HepG2 (cell line): ENCODE measurements around the gene RAB17. TPM values are rescaled to one million over a fixed set of nuclear protein-coding genes. Genes with fewer than 3 reads are reported as not detected.

Source experiments
- CBFB ChIP-seq: sonication (generic); formaldehyde crosslinking; IDR thresholded peaks from 2 replicates; pipeline ENCODE4 v1.4.0; 2020; ENCODE audit warnings: missing genetic modification reagents
- HMGXB3 ChIP-seq: sonication (generic); formaldehyde crosslinking; IDR thresholded peaks from 2 replicates; pipeline ENCODE4 v1.4.0; 2020; ENCODE audit warnings: missing genetic modification reagents, borderline replicate concordance
- IRF2 ChIP-seq: IDR thresholded peaks from 2 replicates; pipeline ENCODE4 v1.6.1; 2018; ENCODE audit warnings: missing genetic modification reagents, missing compliant biosample characterization
- KDM6A ChIP-seq: IDR thresholded peaks from 2 replicates; pipeline ENCODE4 v1.6.1; 2016; ENCODE audit warnings: low read depth
- KLF12 ChIP-seq: sonication (generic); formaldehyde crosslinking; IDR thresholded peaks from 2 replicates; pipeline ENCODE4 v1.4.0; 2020; ENCODE audit warnings: missing genetic modification reagents, borderline replicate concordance
- NFKBIZ ChIP-seq: IDR thresholded peaks from 2 replicates; pipeline ENCODE4 v1.6.1; 2018; ENCODE audit warnings: missing genetic modification reagents, missing compliant biosample characterization
- PITX1 ChIP-seq: sonication (generic); formaldehyde crosslinking; IDR thresholded peaks from 2 replicates; pipeline ENCODE4 v1.5.1; 2020; ENCODE audit warnings: mild to moderate bottlenecking, missing genetic modification reagents
- REST ChIP-seq, 2 experiments: IDR thresholded peaks; 2 replicates each; pipeline ENCODE4 v1.6.1; 2011 to 2012; ENCODE audit warnings: low read length in 2 of 2, borderline replicate concordance in 1 of 2, low read depth in 1 of 2, mild to moderate bottlenecking in 1 of 2, moderate library complexity in 1 of 2
- RFX3 ChIP-seq: IDR thresholded peaks from 2 replicates; pipeline ENCODE4 v1.6.1; 2016; ENCODE audit warnings: missing biosample characterization, missing genetic modification reagents
- THAP7 ChIP-seq: sonication (generic); formaldehyde crosslinking; IDR thresholded peaks from 2 replicates; pipeline ENCODE4 v1.8.1; 2023; ENCODE audit warnings: mild to moderate bottlenecking, missing genetic modification reagents
- ZBTB34 ChIP-seq: sonication (generic); formaldehyde crosslinking; IDR thresholded peaks from 2 replicates; pipeline ENCODE4 v1.8.0; 2022; ENCODE audit warnings: mild to moderate bottlenecking, missing genetic modification reagents
- ZBTB7B ChIP-seq: sonication (generic); formaldehyde crosslinking; IDR thresholded peaks from 2 replicates; pipeline ENCODE4 v1.4.0; 2020; ENCODE audit warnings: missing genetic modification reagents
- ZNF512 ChIP-seq: sonication (generic); formaldehyde crosslinking; IDR thresholded peaks from 2 replicates; pipeline ENCODE4 v1.4.0; 2020; ENCODE audit warnings: mild to moderate bottlenecking, missing genetic modification reagents
- ZNF530 ChIP-seq: sonication (generic); formaldehyde crosslinking; IDR thresholded peaks from 2 replicates; pipeline ENCODE4 v1.5.0; 2020; ENCODE audit warnings: low read depth, mild to moderate bottlenecking, missing genetic modification reagents
- ZNF792 ChIP-seq: IDR thresholded peaks from 2 replicates; pipeline ENCODE4 v1.6.1; 2016
- ZSCAN12 ChIP-seq: sonication (generic); formaldehyde crosslinking; IDR thresholded peaks from 2 replicates; pipeline ENCODE4 v1.9.0; 2021; ENCODE audit warnings: mild to moderate bottlenecking, missing genetic modification reagents
- polyA plus RNA-seq, 8 experiments: library from polyadenylated mRNA; depleted of rRNA in 3 of 8; stranded (reverse) in 7 of 8; unstranded in 1 of 8; fragments of >200 nt; fragmentation: Illumina TruSeq in 4 of 8; extraction: Trizol in 4 of 8; gene quantifications; 2 replicates each; pipeline versions ENCODE4 v1.2.1 to v1.2.3, GENCODE V29; 2011 to 2016; ENCODE audit warnings: low read depth in 4 of 8, missing spikeins in 1 of 8, mixed read lengths in 1 of 8; ENCODE audit not compliant: insufficient read depth in 1 of 8
- total RNA-seq, 5 experiments: library from RNA; depleted of rRNA; stranded (reverse); fragments of >200 nt; fragmentation: Illumina TruSeq; extraction: Trizol; gene quantifications; 2 replicates each; pipeline ENCODE4 v1.2.3, GENCODE V29; 2016; ENCODE audit warnings: low read depth in 1 of 5

Gene RAB17
- total and polyA plus RNA-seq, 2 of the 13 experiments (the other 11 are each of a cell fraction or from before 2014, with no cell fraction given), result 68.0 to 124 TPM

- TF ChIP-seq REST (IDR thresholded peaks at IDR 0.05; ENCODE audit: borderline replicate concordance in 1 of 2, low read depth in 1 of 2, low read length in 2 of 2) (no peak), CBFB (CRISPR knock-in tag) (no peak), ZBTB7B (no peak), KDM6A (CRISPR knock-in tag) (no peak), IRF2 (no peak), ZNF512 (no peak), RFX3 (no peak), PITX1 (CRISPR knock-in tag) (0 out of 2 replicates have a peak, but pooled peaks have one; percentile 15), THAP7 (CRISPR knock-in tag) (no peak), ZNF792 (CRISPR knock-in tag) (no peak), ZSCAN12 (CRISPR knock-in tag) (no peak), ZNF530 (CRISPR knock-in tag) (no peak), ZBTB34 (no peak), NFKBIZ (CRISPR knock-in tag) (no peak), HMGXB3 (CRISPR knock-in tag) (no peak), KLF12 (CRISPR knock-in tag) (no peak)
These were observed 39.4 kb downstream of the RAB17 start (continued) for GRCh38 chr2:237551071-237551574.
